Measurements from ENCODE around the gene NMNAT2. TPM values are rescaled to one million over a fixed set of nuclear protein-coding genes. Genes with fewer than 3 reads are reported as not detected.

Gene NMNAT2
- total and polyA plus RNA-seq, 2 donors (not counting 3 experiments of a cell fraction or from before 2014, with no cell fraction given) = 0.28 to 0.38 TPM

DNA sequence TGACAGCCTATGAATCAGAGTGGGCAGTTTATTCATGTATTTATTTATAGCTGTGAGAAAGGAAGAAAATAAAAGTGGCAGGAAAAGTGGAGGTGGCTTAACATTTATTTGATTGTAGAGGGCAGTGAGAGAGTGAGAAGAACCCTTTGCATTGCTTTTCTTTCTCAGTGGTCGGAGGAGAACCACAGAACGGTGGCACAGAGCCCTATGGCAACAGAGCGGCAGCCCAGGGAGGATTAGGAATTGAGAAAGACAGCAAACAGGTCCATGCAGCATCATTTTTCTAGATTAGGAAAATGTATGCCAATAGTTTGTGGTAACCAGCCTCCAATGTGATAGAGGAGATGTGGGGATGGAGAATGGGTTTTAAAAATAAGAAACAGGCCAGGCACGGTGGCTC lies 53.1 kb downstream of the NMNAT2 start:
- no TSS peak for BruUV-seq (replicated peaks)
- no peak for TF ChIP-seq JUN (IDR thresholded peaks at IDR 0.05; ENCODE audit: borderline replicate concordance, insufficient read depth, insufficient read length, low read depth)
- TF ChIP-seq EZH2 (IDR thresholded peaks at IDR 0.05; ENCODE audit: borderline replicate concordance, low read depth, low read length, severe bottlenecking) = no peak
- TF ChIP-seq, protein P1, sequence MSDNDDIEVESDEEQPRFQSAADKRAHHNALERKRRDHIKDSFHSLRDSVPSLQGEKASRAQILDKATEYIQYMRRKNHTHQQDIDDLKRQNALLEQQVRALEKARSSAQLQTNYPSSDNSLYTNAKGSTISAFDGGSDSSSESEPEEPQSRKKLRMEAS (IDR thresholded peaks at IDR 0.05; ENCODE audit: insufficient read depth, insufficient read length) = no peak
- no peak for TF ChIP-seq POLR2AphosphoS5 (IDR thresholded peaks at IDR 0.05; ENCODE audit: insufficient read depth, low read depth, low read length)
- TF ChIP-seq, protein P2, sequence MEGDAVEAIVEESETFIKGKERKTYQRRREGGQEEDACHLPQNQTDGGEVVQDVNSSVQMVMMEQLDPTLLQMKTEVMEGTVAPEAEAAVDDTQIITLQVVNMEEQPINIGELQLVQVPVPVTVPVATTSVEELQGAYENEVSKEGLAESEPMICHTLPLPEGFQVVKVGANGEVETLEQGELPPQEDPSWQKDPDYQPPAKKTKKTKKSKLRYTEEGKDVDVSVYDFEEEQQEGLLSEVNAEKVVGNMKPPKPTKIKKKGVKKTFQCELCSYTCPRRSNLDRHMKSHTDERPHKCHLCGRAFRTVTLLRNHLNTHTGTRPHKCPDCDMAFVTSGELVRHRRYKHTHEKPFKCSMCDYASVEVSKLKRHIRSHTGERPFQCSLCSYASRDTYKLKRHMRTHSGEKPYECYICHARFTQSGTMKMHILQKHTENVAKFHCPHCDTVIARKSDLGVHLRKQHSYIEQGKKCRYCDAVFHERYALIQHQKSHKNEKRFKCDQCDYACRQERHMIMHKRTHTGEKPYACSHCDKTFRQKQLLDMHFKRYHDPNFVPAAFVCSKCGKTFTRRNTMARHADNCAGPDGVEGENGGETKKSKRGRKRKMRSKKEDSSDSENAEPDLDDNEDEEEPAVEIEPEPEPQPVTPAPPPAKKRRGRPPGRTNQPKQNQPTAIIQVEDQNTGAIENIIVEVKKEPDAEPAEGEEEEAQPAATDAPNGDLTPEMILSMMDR (IDR thresholded peaks at IDR 0.05; ENCODE audit: extremely low read depth in 1 of 2, insufficient read depth in 1 of 2, low read depth in 1 of 2, low read length in 2 of 2) = no peak
- TF ChIP-seq FOS (IDR thresholded peaks at IDR 0.05; ENCODE audit: borderline replicate concordance, insufficient read depth, low read length) = no peak
- TF ChIP-seq GATA2 (IDR thresholded peaks at IDR 0.05; ENCODE audit: insufficient read depth, insufficient read length, low read depth, low read length) = no peak
- TF ChIP-seq MYC (IDR thresholded peaks at IDR 0.05; ENCODE audit: low read depth, low read length) = no peak
- no peak for TF ChIP-seq POLR2A (IDR thresholded peaks at IDR 0.05; ENCODE audit: low read depth, low read length)
- ChIA-PET CTCF (no interaction called here), POLR2A (no interaction called here)
- H3K27me3 ChIP-seq (ENCODE audit: control insufficient read depth in 2 of 2, insufficient read depth in 2 of 2, low read length in 2 of 2) = peaks cover 5% of the 10 kb centered on the region in 2 experiments
- intact Hi-C loops (cut with micrococcal nuclease) (no loop called here), dilution Hi-C loops (cut with MboI; ENCODE audit: extremely low pct_ligation_motif_present, low sequenced_read_pairs) (no loop called here)
- H3K9me3 ChIP-seq (replicated peaks; ENCODE audit: control insufficient read depth, insufficient read depth, low read length) = no peaks in the 10 kb centered on the region
- H3K27ac ChIP-seq (ENCODE audit: insufficient read depth, low read depth, low read length) = no peak overlapping the region
- no peak overlapping the region for H3K4me3 ChIP-seq (replicated peaks in 1 of 3; ENCODE audit: insufficient read depth in 1 of 3, low read depth in 1 of 3, low read length in 3 of 3)
- no peak for FAIRE-seq
- H3K9ac ChIP-seq (replicated peaks; ENCODE audit: extremely low read depth, insufficient read depth, low read length) = no peak overlapping the region
- no peaks in the 10 kb centered on the region for H3K79me2 ChIP-seq (ENCODE audit: control insufficient read depth, insufficient read depth, low read length)
- no peaks in the 10 kb centered on the region for H3K36me3 ChIP-seq (ENCODE audit: control insufficient read depth in 2 of 2, extremely low read depth in 1 of 2, insufficient read depth in 2 of 2, low read length in 2 of 2)
- H2AFZ ChIP-seq (ENCODE audit: low read depth, low read length) = no peak overlapping the region
- H3K9me1 ChIP-seq (replicated peaks; ENCODE audit: control insufficient read depth, extremely low read depth, insufficient read depth, low read length) = no peaks in the 10 kb centered on the region
- H3K4me2 ChIP-seq (ENCODE audit: insufficient read depth, low read length) = no peak overlapping the region
- H3K4me1 ChIP-seq (ENCODE audit: control insufficient read depth, extremely low read depth, insufficient read depth, low read length) = no peaks in the 10 kb centered on the region
- no peak for DNase-seq (ENCODE audit: low read depth, low spot score)
- H4K20me1 ChIP-seq (replicated peaks; ENCODE audit: control insufficient read depth, extremely low read depth, insufficient read depth, low read length) = no peaks in the 10 kb centered on the region
